K562 (cell line): Measurements from ENCODE around the gene MBD1. TPM values are rescaled to one million over a fixed set of nuclear protein-coding genes. Genes with fewer than 3 reads are reported as not detected.

Source experiments
- BMI1 ChIP-seq: fragments of 150-350 bp; IDR thresholded peaks from 2 replicates; pipeline ENCODE4 v1.6.1; 2014; ENCODE audit warnings: low read length
- CBX2 ChIP-seq: fragments of 200-600 bp; sonication (generic); IDR thresholded peaks from one replicate; pipeline ENCODE4 v1.6.1; 2012; ENCODE audit warnings: mild to moderate bottlenecking, low read length, inconsistent platforms; ENCODE audit not compliant: insufficient read depth, poor library complexity, severe bottlenecking
- CCAR2 ChIP-seq: fragments of 200-400 bp; formaldehyde crosslinking; IDR thresholded peaks from 2 replicates; pipeline ENCODE4 v1.6.1; 2017; ENCODE audit warnings: mild to moderate bottlenecking, low read depth, low read length
- CTBP1 ChIP-seq: fragments of 450-650 bp; IDR thresholded peaks from 2 replicates; pipeline ENCODE4 v1.6.1; 2016; ENCODE audit warnings: borderline replicate concordance
- ESRRA ChIP-seq: fragments of 450-650 bp; IDR thresholded peaks from 2 replicates; pipeline ENCODE4 v1.6.1; 2014; ENCODE audit warnings: low read depth, mild to moderate bottlenecking, moderate library complexity, borderline replicate concordance
- FOXK1 ChIP-seq: sonication (generic); formaldehyde crosslinking; IDR thresholded peaks from 2 replicates; pipeline ENCODE4 v1.8.0; 2022; ENCODE audit warnings: missing genetic modification reagents, mild to moderate bottlenecking, borderline replicate concordance
- HCFC1 ChIP-seq: IDR thresholded peaks from 2 replicates; pipeline ENCODE4 v1.6.1; 2012; ENCODE audit warnings: low read depth, low read length, improper control_type of control experiment
- HDAC1 ChIP-seq, 2 experiments: fragments of 450-650 bp; IDR thresholded peaks; 2 replicates each; pipeline ENCODE4 v1.6.1; 2016 to 2017; ENCODE audit warnings: inconsistent platforms in 1 of 2, mild to moderate bottlenecking in 1 of 2, moderate library complexity in 1 of 2
- HDAC2 ChIP-seq: fragments of 450-650 bp; IDR thresholded peaks from 2 replicates; pipeline ENCODE4 v1.6.1; 2016; ENCODE audit warnings: mild to moderate bottlenecking
- HNRNPH1 ChIP-seq: fragments of 200-400 bp; formaldehyde crosslinking; optimal IDR thresholded peaks from 2 replicates; pipeline ENCODE3; 2017; ENCODE audit warnings: low read depth, mild to moderate bottlenecking, low read length, moderate library complexity
- MAFG ChIP-seq: fragments of 450-650 bp; conservative IDR thresholded peaks from 2 replicates; pipeline ENCODE4 v1.6.1; 2016; ENCODE audit warnings: missing genetic modification characterization, missing compliant biosample characterization
- MCM3 ChIP-seq: fragments of 450-650 bp; IDR thresholded peaks from 2 replicates; pipeline ENCODE4 v1.6.1; 2016
- MTF1 ChIP-seq: fragments of 250-450 bp; sonication (Bioruptor Pico); IDR thresholded peaks from 2 replicates; pipeline ENCODE4 v1.9.0; 2021; ENCODE audit warnings: moderate library complexity, mild to moderate bottlenecking, inconsistent platforms, borderline replicate concordance
- NCOA4 ChIP-seq: fragments of 450-650 bp; IDR thresholded peaks from 2 replicates; pipeline ENCODE4 v1.6.1; 2018; ENCODE audit warnings: mild to moderate bottlenecking; ENCODE audit not compliant: partially characterized antibody
- POLR2AphosphoS2 ChIP-seq: IDR thresholded peaks from 2 replicates; pipeline ENCODE4 v1.6.1; 2012; ENCODE audit warnings: low read length, improper control_type of control experiment
- POLR2G ChIP-seq: fragments of 200-400 bp; formaldehyde crosslinking; IDR thresholded peaks from 2 replicates; pipeline ENCODE4 v1.6.1; 2017; ENCODE audit warnings: low read depth, mild to moderate bottlenecking, antibody characterized with exemption, low read length, moderate library complexity
- STAG1 ChIP-seq: sonication (generic); formaldehyde crosslinking; IDR thresholded peaks from 2 replicates; pipeline ENCODE4 v1.5.0; 2020; ENCODE audit warnings: missing genetic modification reagents, borderline replicate concordance
- TEAD2 ChIP-seq: fragments of 450-650 bp; IDR thresholded peaks from 2 replicates; pipeline ENCODE4 v1.6.1; 2016; ENCODE audit warnings: missing genetic modification characterization, control low read depth, missing compliant biosample characterization
- THRAP3 ChIP-seq: fragments of 450-650 bp; IDR thresholded peaks from 2 replicates; pipeline ENCODE4 v1.6.1; 2016; ENCODE audit warnings: mild to moderate bottlenecking, inconsistent platforms, borderline replicate concordance
- TSC22D4 ChIP-seq: fragments of 450-650 bp; IDR thresholded peaks from 2 replicates; pipeline ENCODE4 v1.6.1; 2016; ENCODE audit warnings: missing genetic modification characterization, missing biosample characterization, control low read depth
- ZBED1 ChIP-seq: IDR thresholded peaks from 2 replicates; pipeline ENCODE4 v1.6.1; 2014
- ZKSCAN1 ChIP-seq: fragments of 150-350 bp; IDR thresholded peaks from 2 replicates; pipeline ENCODE4 v1.6.1; 2016; ENCODE audit warnings: low read depth, low read length
- ZNF354B ChIP-seq: fragments of 250-450 bp; sonication (Bioruptor Pico); IDR thresholded peaks from 2 replicates; pipeline ENCODE4 v1.4.0; 2020
- ZNF780A ChIP-seq: fragments of 250-450 bp; sonication (Bioruptor Pico); IDR thresholded peaks from 2 replicates; pipeline ENCODE4 v1.5.0; 2021; ENCODE audit warnings: mild to moderate bottlenecking
- polyA plus RNA-seq, 8 experiments: library from polyadenylated mRNA; depleted of rRNA in 4 of 8; stranded (reverse) in 5 of 8; unstranded in 3 of 8; fragments of >200 nt; fragmentation: Nextera tagmentation in 2 of 8; fragmentation: Illumina TruSeq in 1 of 8; extraction: Ambion mirVana in 2 of 8; extraction: Trizol in 1 of 8; gene quantifications; 2 replicates each; pipeline versions ENCODE4 v1.2.1 to v1.2.3, GENCODE V29; 2011 to 2014; ENCODE audit warnings: inconsistent platforms in 1 of 8, missing spikeins in 1 of 8
- total RNA-seq, 7 experiments: library from RNA; depleted of rRNA in 6 of 7; stranded (reverse); fragments of >200 nt in 6 of 7; fragmentation: Illumina TruSeq in 2 of 7; extraction: Trizol in 2 of 7; gene quantifications; 2 replicates each; pipeline versions ENCODE4 v1.2.1 to v1.2.3, GENCODE V29; 2011 to 2021; ENCODE audit warnings: low replicate concordance in 1 of 7
- TF ChIP-seq, protein P1 (sequence below): sonication (generic); formaldehyde crosslinking; IDR thresholded peaks from 2 replicates; pipeline ENCODE4 v1.8.1; 2023; ENCODE audit warnings: mild to moderate bottlenecking, missing genetic modification reagents, moderate library complexity
- TF ChIP-seq, protein P2 (sequence below): fragments of 250-450 bp; sonication (Bioruptor Pico); IDR thresholded peaks from 2 replicates; pipeline ENCODE4 v1.9.0; 2021; ENCODE audit warnings: mild to moderate bottlenecking
- TF ChIP-seq, protein P3 (sequence below): fragments of 200-800 bp; sonication (Bioruptor generic); IDR thresholded peaks from 2 replicates; pipeline ENCODE4 v1.6.1; 2017; ENCODE audit warnings: missing genetic modification characterization, missing compliant biosample characterization
- TF ChIP-seq, protein P4 (sequence below): fragments of 250-450 bp; sonication (Bioruptor Pico); IDR thresholded peaks from 2 replicates; pipeline ENCODE4 v1.6.1; 2021; ENCODE audit warnings: mild to moderate bottlenecking

MBD1 gene
- total and polyA plus RNA-seq, 9 of the 15 experiments (the other 6 are each of a cell fraction or from before 2014, with no cell fraction given): 3.0 to 59.7 (median 31.7) TPM

DNA sequence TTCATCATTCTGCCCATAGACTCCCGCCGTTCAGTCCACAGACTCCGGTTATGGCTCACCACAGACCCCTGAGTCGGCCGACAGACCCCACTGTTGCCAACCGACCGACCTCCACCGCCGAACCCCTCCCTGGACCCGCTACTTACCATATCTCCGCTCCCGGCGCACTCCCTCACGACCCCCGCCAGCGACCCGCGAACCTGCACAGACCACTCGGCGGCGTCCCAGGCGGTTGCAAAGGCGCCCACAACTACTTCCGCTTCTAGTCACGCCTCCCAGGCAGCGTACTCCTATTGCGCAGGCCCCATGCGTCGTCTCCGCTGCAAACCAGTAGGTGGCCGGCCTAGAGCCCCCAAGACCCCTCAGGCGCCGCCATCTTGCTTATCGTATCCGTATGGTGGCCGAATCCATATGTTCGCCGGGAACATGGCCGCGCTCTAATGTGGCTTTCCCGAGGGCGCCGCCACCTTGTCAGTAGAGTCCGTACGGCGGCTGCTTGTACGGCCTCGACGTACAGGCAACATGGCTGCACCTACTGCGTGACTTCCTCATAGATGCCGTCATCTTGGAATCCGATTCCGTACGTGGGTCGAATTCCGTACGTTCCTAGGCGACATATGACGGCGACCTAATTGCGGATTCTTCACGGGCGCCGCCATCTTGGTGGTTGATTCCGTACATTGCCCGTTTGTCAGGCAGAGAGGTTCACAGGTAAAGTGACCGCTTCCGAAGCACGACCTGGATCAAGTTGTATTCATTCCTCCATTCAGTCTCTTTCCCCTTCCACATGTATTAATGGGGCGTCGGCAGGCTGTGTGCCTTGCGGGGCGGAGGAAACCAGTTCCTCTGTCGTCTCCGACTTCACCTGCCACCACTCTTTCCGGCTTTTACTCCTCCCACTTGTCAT lies 6.4 kb upstream of the MBD1 start, which contains the start of gene CXXC1 (continued):
- TF ChIP-seq, protein P1, sequence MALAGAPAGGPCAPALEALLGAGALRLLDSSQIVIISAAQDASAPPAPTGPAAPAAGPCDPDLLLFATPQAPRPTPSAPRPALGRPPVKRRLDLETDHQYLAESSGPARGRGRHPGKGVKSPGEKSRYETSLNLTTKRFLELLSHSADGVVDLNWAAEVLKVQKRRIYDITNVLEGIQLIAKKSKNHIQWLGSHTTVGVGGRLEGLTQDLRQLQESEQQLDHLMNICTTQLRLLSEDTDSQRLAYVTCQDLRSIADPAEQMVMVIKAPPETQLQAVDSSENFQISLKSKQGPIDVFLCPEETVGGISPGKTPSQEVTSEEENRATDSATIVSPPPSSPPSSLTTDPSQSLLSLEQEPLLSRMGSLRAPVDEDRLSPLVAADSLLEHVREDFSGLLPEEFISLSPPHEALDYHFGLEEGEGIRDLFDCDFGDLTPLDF: no peak
- TF ChIP-seq TEAD2 (tag): no peak
- no peak for TF ChIP-seq ZNF780A (CRISPR knock-in tag)
- TF ChIP-seq HDAC1 (IDR thresholded peaks at IDR 0.05): peak in 1 of 2 experiments; percentile 90; a peak in 2 of 4 replicates
- TF ChIP-seq, protein P2, sequence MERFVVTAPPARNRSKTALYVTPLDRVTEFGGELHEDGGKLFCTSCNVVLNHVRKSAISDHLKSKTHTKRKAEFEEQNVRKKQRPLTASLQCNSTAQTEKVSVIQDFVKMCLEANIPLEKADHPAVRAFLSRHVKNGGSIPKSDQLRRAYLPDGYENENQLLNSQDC (CRISPR knock-in tag): no peak
- peak; percentile 82 for TF ChIP-seq POLR2G
- TF ChIP-seq HDAC2: peak; percentile 68
- TF ChIP-seq HCFC1: peak; percentile 97
- TF ChIP-seq NCOA4: no peak
- TF ChIP-seq ESRRA: peak; percentile 69; the same call in 1 of the 2 replicates
- no peak for TF ChIP-seq HNRNPH1
- TF ChIP-seq ZKSCAN1: peak; percentile 95
- peak; percentile 46; the same call in 1 of the 2 replicates for TF ChIP-seq CTBP1
- no peak for TF ChIP-seq STAG1 (CRISPR knock-in tag)
- no peak for TF ChIP-seq ZNF354B
- TF ChIP-seq THRAP3: no peak
- TF ChIP-seq FOXK1 (CRISPR knock-in tag): 0 out of 2 replicates have a peak, but pooled peaks have one; percentile 55
- no peak for TF ChIP-seq POLR2AphosphoS2
- no peak for TF ChIP-seq MCM3
- TF ChIP-seq CCAR2: no peak
- TF ChIP-seq TSC22D4 (tag): no peak
- no peak for TF ChIP-seq MTF1 (CRISPR knock-in tag)
- TF ChIP-seq, protein P3, sequence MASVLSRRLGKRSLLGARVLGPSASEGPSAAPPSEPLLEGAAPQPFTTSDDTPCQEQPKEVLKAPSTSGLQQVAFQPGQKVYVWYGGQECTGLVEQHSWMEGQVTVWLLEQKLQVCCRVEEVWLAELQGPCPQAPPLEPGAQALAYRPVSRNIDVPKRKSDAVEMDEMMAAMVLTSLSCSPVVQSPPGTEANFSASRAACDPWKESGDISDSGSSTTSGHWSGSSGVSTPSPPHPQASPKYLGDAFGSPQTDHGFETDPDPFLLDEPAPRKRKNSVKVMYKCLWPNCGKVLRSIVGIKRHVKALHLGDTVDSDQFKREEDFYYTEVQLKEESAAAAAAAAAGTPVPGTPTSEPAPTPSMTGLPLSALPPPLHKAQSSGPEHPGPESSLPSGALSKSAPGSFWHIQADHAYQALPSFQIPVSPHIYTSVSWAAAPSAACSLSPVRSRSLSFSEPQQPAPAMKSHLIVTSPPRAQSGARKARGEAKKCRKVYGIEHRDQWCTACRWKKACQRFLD (CRISPR knock-in tag): peak; percentile 99
- TF ChIP-seq BMI1: no peak
- TF ChIP-seq ZBED1: no peak
- no peak for TF ChIP-seq CBX2
- TF ChIP-seq, protein P4, sequence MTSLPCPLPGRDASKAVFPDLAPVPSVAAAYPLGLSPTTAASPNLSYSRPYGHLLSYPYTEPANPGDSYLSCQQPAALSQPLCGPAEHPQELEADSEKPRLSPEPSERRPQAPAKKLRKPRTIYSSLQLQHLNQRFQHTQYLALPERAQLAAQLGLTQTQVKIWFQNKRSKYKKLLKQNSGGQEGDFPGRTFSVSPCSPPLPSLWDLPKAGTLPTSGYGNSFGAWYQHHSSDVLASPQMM: no peak
- TF ChIP-seq MAFG (tag): no peak
